ENCODE data around the gene FTH1. TPM values are rescaled to one million over a fixed set of nuclear protein-coding genes. Genes with fewer than 3 reads are reported as not detected.
A peak's percentile ranks its signal among the peaks of the same experiment; 100 is the strongest.

Gene FTH1
- total and polyA plus RNA-seq, 2 of the 13 experiments (the other 11 are each of a cell fraction or from before 2014, with no cell fraction given): 607 to 760 TPM

GRCh38 chr11:61967116-61967923 lies at the start of gene FTH1 (continued):
- TF ChIP-seq SP140L (CRISPR knock-in tag; IDR thresholded peaks at IDR 0.05; ENCODE audit: borderline replicate concordance) (no peak), ZNF280B (CRISPR knock-in tag; IDR thresholded peaks at IDR 0.05; ENCODE audit: borderline replicate concordance) (no peak; the same call in 1 of the 2 replicates), ZNF639 (CRISPR knock-in tag; conservative IDR thresholded peaks at IDR 0.05) (peak; percentile 75; the same call in 1 of the 2 replicates), MATR3 (CRISPR knock-in tag; IDR thresholded peaks at IDR 0.05) (no peak), ZNF816 (CRISPR knock-in tag; IDR thresholded peaks at IDR 0.05; ENCODE audit: borderline replicate concordance) (peak; percentile 85; the same call in 1 of the 2 replicates), ZNF776 (CRISPR knock-in tag; IDR thresholded peaks at IDR 0.05) (peak; percentile 68; the same call in 1 of the 2 replicates), PAXIP1 (CRISPR knock-in tag; conservative IDR thresholded peaks at IDR 0.05) (peak; percentile 62; the same call in 1 of the 2 replicates), ATF1 (CRISPR knock-in tag; IDR thresholded peaks at IDR 0.05) (no peak), RBM39 (IDR thresholded peaks at IDR 0.05; ENCODE audit: low read depth, low read length, poor library complexity, severe bottlenecking) (no peak), THRA (CRISPR knock-in tag; IDR thresholded peaks at IDR 0.05; ENCODE audit: borderline replicate concordance) (peak; percentile 63), RELA (CRISPR knock-in tag; IDR thresholded peaks at IDR 0.05) (no peak)
- TF ChIP-seq, protein P1, sequence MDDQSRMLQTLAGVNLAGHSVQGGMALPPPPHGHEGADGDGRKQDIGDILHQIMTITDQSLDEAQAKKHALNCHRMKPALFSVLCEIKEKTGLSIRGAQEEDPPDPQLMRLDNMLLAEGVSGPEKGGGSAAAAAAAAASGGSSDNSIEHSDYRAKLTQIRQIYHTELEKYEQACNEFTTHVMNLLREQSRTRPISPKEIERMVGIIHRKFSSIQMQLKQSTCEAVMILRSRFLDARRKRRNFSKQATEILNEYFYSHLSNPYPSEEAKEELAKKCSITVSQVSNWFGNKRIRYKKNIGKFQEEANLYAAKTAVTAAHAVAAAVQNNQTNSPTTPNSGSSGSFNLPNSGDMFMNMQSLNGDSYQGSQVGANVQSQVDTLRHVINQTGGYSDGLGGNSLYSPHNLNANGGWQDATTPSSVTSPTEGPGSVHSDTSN (CRISPR knock-in tag; IDR thresholded peaks at IDR 0.05; ENCODE audit: borderline replicate concordance): no peak
- TF ChIP-seq, protein P2, sequence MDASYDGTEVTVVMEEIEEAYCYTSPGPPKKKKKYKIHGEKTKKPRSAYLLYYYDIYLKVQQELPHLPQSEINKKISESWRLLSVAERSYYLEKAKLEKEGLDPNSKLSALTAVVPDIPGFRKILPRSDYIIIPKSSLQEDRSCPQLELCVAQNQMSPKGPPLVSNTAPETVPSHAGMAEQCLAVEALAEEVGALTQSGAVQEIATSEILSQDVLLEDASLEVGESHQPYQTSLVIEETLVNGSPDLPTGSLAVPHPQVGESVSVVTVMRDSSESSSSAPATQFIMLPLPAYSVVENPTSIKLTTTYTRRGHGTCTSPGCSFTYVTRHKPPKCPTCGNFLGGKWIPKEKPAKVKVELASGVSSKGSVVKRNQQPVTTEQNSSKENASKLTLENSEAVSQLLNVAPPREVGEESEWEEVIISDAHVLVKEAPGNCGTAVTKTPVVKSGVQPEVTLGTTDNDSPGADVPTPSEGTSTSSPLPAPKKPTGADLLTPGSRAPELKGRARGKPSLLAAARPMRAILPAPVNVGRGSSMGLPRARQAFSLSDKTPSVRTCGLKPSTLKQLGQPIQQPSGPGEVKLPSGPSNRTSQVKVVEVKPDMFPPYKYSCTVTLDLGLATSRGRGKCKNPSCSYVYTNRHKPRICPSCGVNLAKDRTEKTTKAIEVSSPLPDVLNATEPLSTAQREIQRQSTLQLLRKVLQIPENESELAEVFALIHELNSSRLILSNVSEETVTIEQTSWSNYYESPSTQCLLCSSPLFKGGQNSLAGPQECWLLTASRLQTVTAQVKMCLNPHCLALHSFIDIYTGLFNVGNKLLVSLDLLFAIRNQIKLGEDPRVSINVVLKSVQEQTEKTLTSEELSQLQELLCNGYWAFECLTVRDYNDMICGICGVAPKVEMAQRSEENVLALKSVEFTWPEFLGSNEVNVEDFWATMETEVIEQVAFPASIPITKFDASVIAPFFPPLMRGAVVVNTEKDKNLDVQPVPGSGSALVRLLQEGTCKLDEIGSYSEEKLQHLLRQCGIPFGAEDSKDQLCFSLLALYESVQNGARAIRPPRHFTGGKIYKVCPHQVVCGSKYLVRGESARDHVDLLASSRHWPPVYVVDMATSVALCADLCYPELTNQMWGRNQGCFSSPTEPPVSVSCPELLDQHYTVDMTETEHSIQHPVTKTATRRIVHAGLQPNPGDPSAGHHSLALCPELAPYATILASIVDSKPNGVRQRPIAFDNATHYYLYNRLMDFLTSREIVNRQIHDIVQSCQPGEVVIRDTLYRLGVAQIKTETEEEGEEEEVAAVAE (CRISPR knock-in tag; IDR thresholded peaks at IDR 0.05; ENCODE audit: borderline replicate concordance): 0 out of 2 replicates have a peak, but pooled peaks have one; percentile 14

Data from HepG2 (cell line).